Measurements from ENCODE around the gene MARCHF2.

GRCh38 chr19:8487137-8487851, 74.2 kb downstream of the MARCHF2 start:
- TF ChIP-seq CTCF (IDR thresholded peaks at IDR 0.05), result no peak
- no peak for TF ChIP-seq POLR2A (IDR thresholded peaks at IDR 0.05)
- no peak for TF ChIP-seq EP300 (IDR thresholded peaks at IDR 0.05; ENCODE audit: low read depth)
- TF ChIP-seq POLR2AphosphoS5 (IDR thresholded peaks at IDR 0.05), result no peak

All from transverse colon (tissue), 4 donors.